Measurements from ENCODE around the gene VPS35L.

GRCh38 chr16:19654147-19654546, 98.6 kb downstream of the VPS35L start:
- TF ChIP-seq EZH2 (IDR thresholded peaks at IDR 0.05; ENCODE audit: low read depth), result no peak
- TF ChIP-seq, protein P1, sequence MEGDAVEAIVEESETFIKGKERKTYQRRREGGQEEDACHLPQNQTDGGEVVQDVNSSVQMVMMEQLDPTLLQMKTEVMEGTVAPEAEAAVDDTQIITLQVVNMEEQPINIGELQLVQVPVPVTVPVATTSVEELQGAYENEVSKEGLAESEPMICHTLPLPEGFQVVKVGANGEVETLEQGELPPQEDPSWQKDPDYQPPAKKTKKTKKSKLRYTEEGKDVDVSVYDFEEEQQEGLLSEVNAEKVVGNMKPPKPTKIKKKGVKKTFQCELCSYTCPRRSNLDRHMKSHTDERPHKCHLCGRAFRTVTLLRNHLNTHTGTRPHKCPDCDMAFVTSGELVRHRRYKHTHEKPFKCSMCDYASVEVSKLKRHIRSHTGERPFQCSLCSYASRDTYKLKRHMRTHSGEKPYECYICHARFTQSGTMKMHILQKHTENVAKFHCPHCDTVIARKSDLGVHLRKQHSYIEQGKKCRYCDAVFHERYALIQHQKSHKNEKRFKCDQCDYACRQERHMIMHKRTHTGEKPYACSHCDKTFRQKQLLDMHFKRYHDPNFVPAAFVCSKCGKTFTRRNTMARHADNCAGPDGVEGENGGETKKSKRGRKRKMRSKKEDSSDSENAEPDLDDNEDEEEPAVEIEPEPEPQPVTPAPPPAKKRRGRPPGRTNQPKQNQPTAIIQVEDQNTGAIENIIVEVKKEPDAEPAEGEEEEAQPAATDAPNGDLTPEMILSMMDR (conservative IDR thresholded peaks at IDR 0.05), result no peak
